ENCODE data around the gene SPRYD7.

- TF ChIP-seq POLR2AphosphoS5 (IDR thresholded peaks at IDR 0.05; ENCODE audit: borderline replicate concordance, low read depth, low read length): no peak
- no peak for TF ChIP-seq EZH2 (IDR thresholded peaks at IDR 0.05)
Observed at GRCh38 chr13:49927755-49928154, 8.4 kb downstream of the SPRYD7 start.
